H54 (cell line): ENCODE measurements around the gene TP53I3.

ENCODE experiments used
- DNase-seq: peaks from one replicate; pipeline ENCODE4 v3.0.0; 2011; ENCODE audit warnings: low spot score, mixed read lengths; ENCODE audit not compliant: insufficient read length
- FAIRE-seq: peaks from 3 replicates; lab custom pipeline; 2011; peaks lifted over from hg19 to GRCh38; lab: Jason Lieb, UNC
- POLR2A ChIP-seq: IDR thresholded peaks from 2 replicates; pipeline ENCODE4 v1.6.1; 2011; ENCODE audit warnings: low read depth, mild to moderate bottlenecking, low read length

The TP53I3 gene

GRCh38 chr2:24082787-24083566, 1.7 kb downstream of the TP53I3 start:
- no peak for TF ChIP-seq POLR2A
- FAIRE-seq (no peak), DNase-seq (no peak)

- no peak for FAIRE-seq
- DNase-seq, result no peak
- TF ChIP-seq POLR2A, result no peak
Observed at GRCh38 chr2:24080701-24081100, 3.9 kb downstream of the TP53I3 start.

GRCh38 chr2:24077879-24078278, 6.8 kb downstream of the TP53I3 start:
- no peak for TF ChIP-seq POLR2A
- no peak for DNase-seq
- no peak for FAIRE-seq

- no peak for FAIRE-seq
- no peak for TF ChIP-seq POLR2A
- DNase-seq, result no peak
Observed at GRCh38 chr2:24077535-24077877, 7.1 kb downstream of the TP53I3 start.

- FAIRE-seq (no peak), DNase-seq (no peak)
- no peak for TF ChIP-seq POLR2A
Observed at GRCh38 chr2:24076849-24077534, 7.6 kb downstream of the TP53I3 start.

- peak; percentile 94 for FAIRE-seq
- TF ChIP-seq POLR2A, result peak; percentile 71
Observed at GRCh38 chr2:24075915-24076848, 8.5 kb downstream of the TP53I3 start, which contains the start of gene SF3B6. SF3B6 (minus strand) TSS chr2:24076326; CDS start chr2:24076229, 97 bp downstream.

GRCh38 chr2:24075259-24075658, 9.4 kb downstream of the TP53I3 start:
- no peak for TF ChIP-seq POLR2A

More at GRCh38 chr2:24075915-24076848, 8.5 kb downstream of the TP53I3 start, which contains the start of gene SF3B6:
- DNase-seq, result peak; percentile 90

GRCh38 chr2:24073816-24074215, 10.8 kb downstream of the TP53I3 start:
- no peak for TF ChIP-seq POLR2A
- DNase-seq, result no peak
- no peak for FAIRE-seq

More at GRCh38 chr2:24075259-24075658, 9.4 kb downstream of the TP53I3 start:
- DNase-seq (no peak), FAIRE-seq (no peak)

GRCh38 chr2:24072259-24072658, 12.4 kb downstream of the TP53I3 start:
- TF ChIP-seq POLR2A, result no peak
- FAIRE-seq, result no peak
- DNase-seq, result no peak

- DNase-seq (no peak), FAIRE-seq (no peak)
- TF ChIP-seq POLR2A, result no peak
Observed at GRCh38 chr2:24065341-24065740, 19.3 kb downstream of the TP53I3 start.

GRCh38 chr2:24058564-24059271, 25.9 kb downstream of the TP53I3 start:
- FAIRE-seq (no peak), DNase-seq (no peak)
- TF ChIP-seq POLR2A, result no peak

- DNase-seq (no peak), FAIRE-seq (no peak)
- no peak for TF ChIP-seq POLR2A
Observed at GRCh38 chr2:24055750-24056149, 28.9 kb downstream of the TP53I3 start.
